GM23248 (cell line): ENCODE results near the gene RAB36.

Experiments used
- EZH2 ChIP-seq: fragments of 200-600 bp; sonication (generic); IDR thresholded peaks from 2 replicates; pipeline ENCODE4 v1.6.1; 2018; ENCODE audit warnings: antibody characterized with exemption, mild to moderate bottlenecking; ENCODE audit not compliant: insufficient read depth, poor library complexity, severe bottlenecking
- EZH2phosphoT487 ChIP-seq: fragments of 200-600 bp; sonication (generic); IDR thresholded peaks from 2 replicates; pipeline ENCODE4 v1.6.1; 2018; ENCODE audit warnings: antibody characterized with exemption, moderate library complexity, mild to moderate bottlenecking, low read depth; ENCODE audit not compliant: insufficient read depth

- no peak for TF ChIP-seq EZH2
- no peak for TF ChIP-seq EZH2phosphoT487
These were observed 28.0 kb upstream of the RAB36 start for GRCh38 chr22:23117275-23117674.
